Heart left ventricle (tissue), 16 donors: ENCODE results near the gene TTYH1. TPM values are rescaled to one million over a fixed set of nuclear protein-coding genes. Genes with fewer than 3 reads are reported as not detected.

Source experiments
- ATAC-seq, 4 donors: fragments of 200-7000 bp; cut with Tn5 transposase; one replicate each; pipeline ENCODE4 v1.9.1; 2020 to 2022; ENCODE audit warnings: moderate library complexity in 4 of 4, mild to moderate bottlenecking in 3 of 4, moderate number of reproducible peaks in 1 of 4
- DNase-seq, 5 donors: peaks; one replicate each; pipeline ENCODE4 v3.0.0-alpha.2; 2020
- H3K27ac ChIP-seq, 12 donors: fragments of 200-600 bp; sonication (generic) in 4 of 12; one replicate each; pipeline versions ENCODE4 v1.5.0 to v1.8.0; 2016 to 2022; ENCODE audit warnings: mild to moderate bottlenecking in 2 of 12
- H3K27me3 ChIP-seq, 9 donors: fragments of 200-600 bp; sonication (generic) in 2 of 9; one replicate each; pipeline versions ENCODE4 v1.5.1 to v1.8.0; 2016 to 2022; ENCODE audit warnings: mild to moderate bottlenecking in 3 of 9
- H3K36me3 ChIP-seq, 9 donors: fragments of 200-600 bp; sonication (generic) in 2 of 9; one replicate each; pipeline versions ENCODE4 v1.5.0 to v1.8.0; 2018 to 2022; ENCODE audit warnings: mild to moderate bottlenecking in 2 of 9
- H3K4me1 ChIP-seq, 12 donors: fragments of 200-600 bp; sonication (generic) in 4 of 12; one replicate each; pipeline versions ENCODE4 v1.5.0 to v1.8.0; 2016 to 2022; ENCODE audit warnings: mild to moderate bottlenecking in 3 of 12
- H3K4me3 ChIP-seq, 12 donors: fragments of 200-600 bp; sonication (generic) in 4 of 12; one replicate each; pipeline versions ENCODE4 v1.5.0 to v1.8.0; 2017 to 2022; ENCODE audit warnings: mild to moderate bottlenecking in 9 of 12, moderate library complexity in 4 of 12
- H3K9me3 ChIP-seq, 12 donors: fragments of 200-600 bp; sonication (generic) in 4 of 12; one replicate each; pipeline versions ENCODE4 v1.5.0 to v1.8.0; 2016 to 2022; ENCODE audit warnings: mild to moderate bottlenecking in 1 of 12
- POLR2A ChIP-seq, 2 donors: fragments of 450-650 bp; IDR thresholded peaks; one replicate each; pipeline ENCODE4 v1.6.1; 2017; ENCODE audit warnings: antibody characterized with exemption in 2 of 2, mild to moderate bottlenecking in 2 of 2, moderate library complexity in 2 of 2
- WGBS, 4 donors: extraction: QIAGEN DNeasy Blood & Tissue Kit in 2 of 4; methylation state at CpG; one replicate each; pipeline versions ENCODE4 v1.1.5 to v1.1.7; 2013 to 2018; 5-methylcytosine and 5-hydroxymethylcytosine counted together
- intact Hi-C, 10 donors: fragments of 100-400 bp; cut with DNase I; formaldehyde crosslinking; loops; one replicate each; pipeline versions ENCODE4 v1.11.1 to v1.14.2; 2022
- polyA plus RNA-seq, 2 donors: library from polyadenylated mRNA; stranded (reverse); fragments of 200-250 nt; gene quantifications; one replicate each; pipeline ENCODE4 v1.2.3, GENCODE V29; 2013
- total RNA-seq, 9 donors: library from RNA; depleted of rRNA in 2 of 9; stranded (reverse); fragments of >200 nt in 2 of 9; fragmentation: NEBNext Ultra II Directional in 3 of 9; extraction: Animal tissue kit (Norgen Biotek cat#: 25700) in 3 of 9; gene quantifications; one replicate each; pipeline versions ENCODE4 v1.1.0 to v1.2.4, GENCODE V29; 2016 to 2023
- TF ChIP-seq, protein P1 (sequence below), 12 donors: fragments of 200-600 bp; sonication (generic) in 4 of 12; IDR thresholded peaks; one replicate each; pipeline versions ENCODE4 v1.5.0 to v1.8.0; 2018 to 2022; ENCODE audit warnings: antibody characterized with exemption in 12 of 12, mild to moderate bottlenecking in 5 of 12
- donor health status: ischemic (EF 13 %, LVEDD 7.1; RV severe dilation, severe dysfunction).
- donor health status: healthy with polysubstance abuse.
- donor health status: DM: no; HTN: yes; CAD: no.
- donor health status: DM: no; HTN: no; CAD: no.
- donor health status: ischemic (EF 25% LVEDD 6.9; RV normal size, moderate dysfunction).
- donor health status: ischemic (EF 25% LVEDD 5.7; RV mildly dilated, moderate dysfunction).
- donor health status: healthy.
- donor health status: DM: yes; HTN: yes; CAD: no.
- donor health status: ischemic (EF 35%, LVEDD 5.7; RV mildly dilated, moderate dysfunction).
- donor health status: nonischemic (EF 11% LVEDD 7.7; RV severe dilation, severe dysfunction).
- donor health status: DM: yes; HTN: yes; CAD: no.
- donor health status: PGD.
- donor health status: ischemic (EF 29% LVEDD 5.4; RV normal size, mild dysfunction).
- donor health status: nonischemic (EF 23%, LVEDD 6.1; RV moderate dilation, normal function).

TTYH1 gene
- total and polyA plus RNA-seq, 11 donors: 0.46 to 6.9 (median 1.1) TPM

- H3K27me3 ChIP-seq: peaks cover 11 to 80% (median 31%) of the 10 kb centered on the region in 9 donors
- ATAC-seq (no peak), DNase-seq (no peak)
- no peak for TF ChIP-seq POLR2A (IDR thresholded peaks at IDR 0.05)
- TF ChIP-seq, protein P1, sequence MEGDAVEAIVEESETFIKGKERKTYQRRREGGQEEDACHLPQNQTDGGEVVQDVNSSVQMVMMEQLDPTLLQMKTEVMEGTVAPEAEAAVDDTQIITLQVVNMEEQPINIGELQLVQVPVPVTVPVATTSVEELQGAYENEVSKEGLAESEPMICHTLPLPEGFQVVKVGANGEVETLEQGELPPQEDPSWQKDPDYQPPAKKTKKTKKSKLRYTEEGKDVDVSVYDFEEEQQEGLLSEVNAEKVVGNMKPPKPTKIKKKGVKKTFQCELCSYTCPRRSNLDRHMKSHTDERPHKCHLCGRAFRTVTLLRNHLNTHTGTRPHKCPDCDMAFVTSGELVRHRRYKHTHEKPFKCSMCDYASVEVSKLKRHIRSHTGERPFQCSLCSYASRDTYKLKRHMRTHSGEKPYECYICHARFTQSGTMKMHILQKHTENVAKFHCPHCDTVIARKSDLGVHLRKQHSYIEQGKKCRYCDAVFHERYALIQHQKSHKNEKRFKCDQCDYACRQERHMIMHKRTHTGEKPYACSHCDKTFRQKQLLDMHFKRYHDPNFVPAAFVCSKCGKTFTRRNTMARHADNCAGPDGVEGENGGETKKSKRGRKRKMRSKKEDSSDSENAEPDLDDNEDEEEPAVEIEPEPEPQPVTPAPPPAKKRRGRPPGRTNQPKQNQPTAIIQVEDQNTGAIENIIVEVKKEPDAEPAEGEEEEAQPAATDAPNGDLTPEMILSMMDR (IDR thresholded peaks at IDR 0.05): no peak
- no peaks in the 10 kb centered on the region for H3K9me3 ChIP-seq
- H3K4me1 ChIP-seq: peaks cover 0 to 15% (median 5%) of the 10 kb centered on the region in 12 donors
- no peaks in the 10 kb centered on the region for H3K36me3 ChIP-seq
- intact Hi-C loops: no loop called here
- WGBS, 4 donors: 80 to 91% (median 89%) methylated on average over 13 to 14 of the region's 14 CpGs
- H3K27ac ChIP-seq: no peak overlapping the region
- no peak overlapping the region for H3K4me3 ChIP-seq
Measured at GRCh38 chr19:54424201-54424600, 8.9 kb downstream of the TTYH1 start.

DNA sequence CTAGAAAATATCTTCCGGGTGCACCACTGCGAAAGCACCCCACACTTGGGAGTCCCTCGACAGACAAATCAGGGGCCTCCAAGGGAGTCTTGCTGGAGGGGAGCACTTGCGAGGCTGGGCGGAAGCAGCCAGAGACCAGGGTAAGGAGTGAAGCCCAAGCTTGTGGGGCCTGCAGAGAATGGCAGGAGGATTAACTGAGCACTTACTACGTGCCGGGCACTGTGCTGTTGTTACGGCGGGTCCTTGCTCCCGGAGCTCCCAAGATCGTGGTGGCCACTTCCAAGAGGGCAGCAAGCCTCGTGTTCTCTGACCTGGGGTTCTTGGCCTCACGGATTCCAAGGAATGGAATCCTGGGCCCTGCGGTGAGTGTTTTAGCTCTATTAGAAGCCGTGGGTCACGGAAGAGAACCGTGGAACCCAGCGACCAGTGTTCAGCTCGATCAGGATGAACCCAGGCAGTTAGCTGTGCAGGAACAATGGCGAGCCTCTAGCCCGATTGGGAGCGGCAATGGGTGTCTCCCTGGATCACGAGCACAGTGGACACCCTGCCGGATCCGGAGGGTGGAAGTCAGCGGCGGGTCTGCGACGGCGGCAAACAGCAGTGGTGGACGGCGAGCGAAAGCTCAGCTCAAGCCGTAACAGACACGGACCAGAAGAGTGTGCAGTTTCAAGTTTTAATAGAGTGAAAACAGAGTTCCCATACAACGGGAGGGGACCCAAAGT, 9.6 kb downstream of the TTYH1 start:
- Histone ChIP-seq H3K27me3 (peaks cover 12 to 75% (median 26%) of the 10 kb centered on the region in 9 donors), H3K4me3 (no peak overlapping the region), H3K36me3 (no peaks in the 10 kb centered on the region), H3K4me1 (peaks cover 0 to 15% (median 5%) of the 10 kb centered on the region in 12 donors), H3K27ac (no peak overlapping the region), H3K9me3 (no peaks in the 10 kb centered on the region)
- WGBS, 4 donors: 89 to 92% (median 90%) methylated on average over 35 to 36 of the region's 36 CpGs
- ATAC-seq (no peak), DNase-seq (no peak)
- TF ChIP-seq, protein P1 (IDR thresholded peaks at IDR 0.05): no peak
- TF ChIP-seq POLR2A (IDR thresholded peaks at IDR 0.05): no peak
- intact Hi-C loops: no loop called here

- Histone ChIP-seq H3K27me3 (peaks cover 13 to 74% (median 27%) of the 10 kb centered on the region in 9 donors), H3K4me1 (peaks cover 0 to 17% (median 6%) of the 10 kb centered on the region in 12 donors), H3K4me3 (no peak overlapping the region), H3K9me3 (no peaks in the 10 kb centered on the region), H3K27ac (no peak overlapping the region), H3K36me3 (no peaks in the 10 kb centered on the region)
- intact Hi-C loops: no loop called here
- ATAC-seq: no peak
- WGBS, 4 donors: 71 to 86% (median 79%) methylated on average over 5 of the region's 5 CpGs
- TF ChIP-seq POLR2A (IDR thresholded peaks at IDR 0.05): no peak
- TF ChIP-seq, protein P1 (IDR thresholded peaks at IDR 0.05): no peak
- DNase-seq: no peak
Measured at GRCh38 chr19:54425382-54425723, 10.1 kb downstream of the TTYH1 start.

DNA sequence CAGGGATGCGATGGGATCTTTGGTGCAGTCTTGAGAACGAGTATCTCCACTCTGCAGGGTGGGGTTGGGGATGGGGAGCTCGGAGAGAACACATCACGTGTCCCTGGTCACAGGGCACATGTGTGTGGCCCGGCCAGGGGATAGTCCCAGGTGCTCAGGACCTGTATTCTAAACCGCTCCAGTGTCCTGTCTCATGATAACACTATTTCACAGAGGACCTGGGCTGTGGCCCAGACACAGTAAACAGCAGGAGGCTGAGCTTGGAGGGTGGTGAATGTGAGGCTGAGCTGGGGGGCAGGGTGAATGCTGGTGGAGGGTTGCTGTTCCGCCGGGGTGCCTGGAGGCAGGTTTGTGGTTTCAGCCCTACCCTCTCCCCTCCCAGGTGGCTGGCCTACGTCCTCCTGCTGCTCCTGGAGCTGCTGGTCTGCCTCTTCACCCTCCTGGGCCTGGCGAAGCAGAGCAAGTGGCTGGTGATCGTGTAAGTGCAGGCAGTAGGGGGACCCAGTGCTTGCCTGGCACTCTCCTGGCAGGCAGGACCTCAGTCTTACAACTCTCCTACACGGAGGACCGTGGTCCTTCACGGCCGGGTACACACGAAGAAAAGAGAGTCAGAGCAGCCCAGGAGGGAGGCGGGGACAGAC, 11.1 kb downstream of the TTYH1 start:
- no peaks in the 10 kb centered on the region for H3K36me3 ChIP-seq
- no peaks in the 10 kb centered on the region for H3K9me3 ChIP-seq
- DNase-seq (no peak), ATAC-seq (no peak)
- WGBS, 4 donors: 67 to 71% (median 69%) methylated on average over 11 to 17 of the region's 17 CpGs
- peaks cover 0 to 16% (median 12%) of the 10 kb centered on the region in 12 donors for H3K4me1 ChIP-seq
- H3K27me3 ChIP-seq: peaks cover 7 to 74% (median 26%) of the 10 kb centered on the region in 9 donors
- intact Hi-C loops: no loop called here
- no peak overlapping the region for H3K27ac ChIP-seq
- no peak overlapping the region for H3K4me3 ChIP-seq
- TF ChIP-seq, protein P1 (IDR thresholded peaks at IDR 0.05): no peak
- TF ChIP-seq POLR2A (IDR thresholded peaks at IDR 0.05): no peak
